SK-N-MC (cell line): ENCODE data around the gene PRDM10.
"Not testable (repeated sequence)": the region's sequence is repeated elsewhere in the genome, so short reads cannot be mapped to it uniquely, and the experiment has no call there.

Experiments used
- EZH2 ChIP-seq: fragments of 200-600 bp; sonication (generic); IDR thresholded peaks from one replicate; pipeline ENCODE4 v1.6.1; 2017; ENCODE audit warnings: antibody characterized with exemption
- FOXP2 ChIP-seq: optimal IDR thresholded peaks from 2 replicates; pipeline ENCODE3; 2011; ENCODE audit warnings: mild to moderate bottlenecking, moderate library complexity; ENCODE audit not compliant: insufficient read depth; ENCODE audit errors: extremely low read length, control extremely low read depth
- POLR2AphosphoS5 ChIP-seq: IDR thresholded peaks from 2 replicates; pipeline ENCODE4 v1.6.1; 2012; ENCODE audit warnings: mild to moderate bottlenecking, low read depth, low read length, borderline replicate concordance

DNA sequence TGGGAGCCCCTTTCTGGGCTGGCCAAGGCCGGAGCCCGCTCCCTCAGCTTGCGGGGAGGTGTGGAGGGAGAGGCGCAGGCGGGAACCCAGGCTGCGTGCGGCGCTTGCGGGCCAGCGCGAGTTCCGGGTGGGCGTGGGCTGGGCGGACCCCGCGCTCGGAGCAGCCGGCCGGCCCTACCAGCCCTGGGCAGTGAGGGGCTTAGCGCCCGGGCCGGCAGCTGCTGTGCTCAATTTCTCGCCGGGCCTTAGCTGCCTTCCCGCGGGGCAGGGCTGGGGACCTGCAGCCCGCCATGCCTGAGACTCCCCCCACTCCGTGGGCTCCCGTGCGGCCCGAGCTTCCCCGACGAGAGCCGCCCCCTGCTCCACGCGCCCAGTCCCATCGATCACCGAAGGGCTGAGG is 19.0 kb upstream of the PRDM10 start:
- TF ChIP-seq EZH2, POLR2AphosphoS5, FOXP2: not testable (repeated sequence)
